Activated T-helper 1 cell treated with anti-CD3 and anti-CD28 coated beads, Interleukin-12 subunit alpha, Interleukin-12 subunit beta, Interleukin-2, Interleukin-4 antibody, amounts not matched to agents 30 ng/mL and 10 ng/mL and 1 ng/mL, durations not matched to agents 14 hours and 24 hours and 36 hours (primary cell): Measurements from ENCODE around the gene NDE1. TPM values are rescaled to one million over a fixed set of nuclear protein-coding genes. Genes with fewer than 3 reads are reported as not detected.
A peak's percentile ranks its signal among the peaks of the same experiment; 100 is the strongest.

ENCODE experiments used
- DNase-seq: peaks from one replicate; pipeline ENCODE4 v3.0.0; 2021; ENCODE audit warnings: low spot score
- H3K27ac Mint-ChIP-seq: one replicate; pipeline ENCODE4 v1.8.0; 2021; ENCODE audit warnings: mild to moderate bottlenecking, mixed read lengths
- H3K27me3 Mint-ChIP-seq: one replicate; pipeline ENCODE4 v1.8.0; 2022; ENCODE audit warnings: mild to moderate bottlenecking, moderate library complexity, mixed read lengths; ENCODE audit not compliant: insufficient read depth
- H3K36me3 Mint-ChIP-seq: one replicate; pipeline ENCODE4 v1.8.0; 2021; ENCODE audit warnings: low read depth, mixed read lengths
- H3K4me1 Mint-ChIP-seq: one replicate; pipeline ENCODE4 v1.8.0; 2021; ENCODE audit warnings: low read depth, mixed read lengths
- H3K4me3 Mint-ChIP-seq: one replicate; pipeline ENCODE4 v1.8.0; 2021; ENCODE audit warnings: mild to moderate bottlenecking, moderate library complexity, mixed read lengths
- H3K9me3 Mint-ChIP-seq: one replicate; pipeline ENCODE4 v1.8.0; 2021; ENCODE audit warnings: mixed read lengths
- intact Hi-C: fragments of 100-400 bp; cut with micrococcal nuclease; formaldehyde crosslinking; loops from one replicate; pipeline ENCODE4 v1.15.1; 2024
- total RNA-seq: library from RNA; stranded (reverse); gene quantifications from 2 replicates; pipeline ENCODE4 v1.2.3, GENCODE V29; 2022

NDE1 gene
- total RNA-seq, 1 donor from 2014 or later, result 87.4 TPM

DNA sequence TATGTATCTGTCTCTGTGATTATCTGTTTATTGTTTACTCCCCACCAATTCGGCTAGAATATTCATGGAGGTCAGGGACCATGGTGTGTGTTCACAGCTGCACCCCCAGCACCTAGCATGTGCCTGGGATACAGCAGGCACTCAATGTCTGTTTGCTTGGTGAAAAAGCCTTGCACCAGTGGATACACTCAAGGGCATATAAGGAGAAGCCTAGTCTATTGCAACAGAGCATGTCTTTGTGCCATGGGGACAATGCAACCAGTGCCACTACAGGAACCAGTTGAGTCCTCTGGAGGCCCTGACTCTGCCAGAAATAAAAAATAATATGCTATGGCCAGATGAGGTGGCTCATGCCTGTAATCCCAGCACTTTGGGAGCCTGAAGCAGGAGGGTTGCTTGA lies 93.6 kb downstream of the NDE1 start:
- Mint-ChIP-seq H3K9me3 (no peaks in the 10 kb centered on the region), H3K4me3 (no peak overlapping the region), H3K27me3 (no peaks in the 10 kb centered on the region), H3K4me1 (no peaks in the 10 kb centered on the region), H3K36me3 (peaks cover 15% of the 10 kb centered on the region), H3K27ac (no peak overlapping the region)
- intact Hi-C loops, result no loop called here
- no peak for DNase-seq

DNA sequence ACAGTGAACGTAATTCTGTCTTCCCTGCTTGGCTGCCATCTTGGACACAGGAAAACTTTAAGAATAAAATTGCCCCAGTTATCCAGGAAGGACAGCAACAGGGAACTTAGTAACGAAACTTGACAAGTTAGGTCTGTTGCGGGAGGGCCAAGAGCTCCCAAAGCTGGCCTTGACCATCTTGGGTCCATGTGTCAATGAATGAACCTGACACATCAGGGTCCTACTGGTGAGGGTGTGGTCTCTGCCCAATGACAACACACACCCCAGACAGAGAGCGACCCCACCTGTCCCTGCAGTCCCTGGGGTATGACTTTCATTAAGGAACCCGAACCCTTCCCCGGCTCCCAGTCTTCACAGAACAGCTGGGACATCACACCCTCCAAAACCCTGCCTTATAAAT lies 96.3 kb downstream of the NDE1 start:
- H3K4me1 Mint-ChIP-seq, result no peaks in the 10 kb centered on the region
- H3K9me3 Mint-ChIP-seq, result no peaks in the 10 kb centered on the region
- intact Hi-C loops, result no loop called here
- no peak overlapping the region for H3K4me3 Mint-ChIP-seq
- H3K27ac Mint-ChIP-seq, result no peak overlapping the region
- H3K27me3 Mint-ChIP-seq, result no peaks in the 10 kb centered on the region
- peaks cover 8% of the 10 kb centered on the region for H3K36me3 Mint-ChIP-seq
- DNase-seq, result no peak

DNA sequence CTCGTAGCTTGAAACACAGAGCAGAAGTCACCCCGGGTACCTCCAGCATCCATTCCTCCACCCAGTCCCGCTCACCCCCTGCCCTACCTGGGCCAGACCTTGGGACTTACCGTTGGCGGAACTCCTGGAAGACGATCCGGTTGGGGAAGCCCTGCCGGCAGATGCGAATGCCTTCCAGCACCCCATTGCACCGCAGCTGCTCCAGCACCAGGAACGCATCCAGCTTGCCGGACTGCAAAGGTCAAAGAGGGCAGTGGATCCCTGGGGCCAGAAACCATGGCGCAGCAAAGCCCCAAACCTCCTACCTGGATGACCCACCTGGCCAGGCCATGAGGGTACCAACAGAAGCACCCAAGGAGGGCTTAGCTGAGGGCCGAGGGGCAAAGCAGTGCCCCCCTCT lies 97.9 kb downstream of the NDE1 start:
- H3K27ac Mint-ChIP-seq, result no peak overlapping the region
- no peak overlapping the region for H3K4me3 Mint-ChIP-seq
- DNase-seq, result no peak
- H3K4me1 Mint-ChIP-seq, result no peaks in the 10 kb centered on the region
- intact Hi-C loops, result no loop called here
- H3K27me3 Mint-ChIP-seq, result no peaks in the 10 kb centered on the region
- peaks cover 3% of the 10 kb centered on the region for H3K36me3 Mint-ChIP-seq
- no peaks in the 10 kb centered on the region for H3K9me3 Mint-ChIP-seq

DNA sequence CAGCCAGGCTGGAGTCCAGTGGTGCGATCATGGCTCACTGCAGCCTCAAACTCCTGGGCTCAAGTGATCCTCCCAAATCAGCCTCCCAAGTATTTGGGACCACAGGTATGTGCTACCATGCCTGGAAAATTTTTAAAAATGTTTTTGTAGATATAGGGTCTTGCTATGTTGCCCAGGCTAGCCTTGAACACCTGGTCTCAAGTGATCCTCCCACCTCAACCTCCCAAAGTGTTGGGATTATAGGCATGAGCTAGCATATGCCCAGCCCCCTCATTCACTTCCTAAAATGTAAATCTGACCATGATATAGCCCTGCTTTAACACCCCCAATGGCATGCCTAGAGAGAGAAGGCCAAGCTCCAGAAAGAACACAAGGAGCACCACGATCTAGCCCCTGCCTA lies 98.6 kb downstream of the NDE1 start:
- intact Hi-C loops, result no loop called here
- H3K4me1 Mint-ChIP-seq, result no peaks in the 10 kb centered on the region
- no peak overlapping the region for H3K4me3 Mint-ChIP-seq
- no peaks in the 10 kb centered on the region for H3K9me3 Mint-ChIP-seq
- H3K36me3 Mint-ChIP-seq, result peaks cover 2% of the 10 kb centered on the region
- no peaks in the 10 kb centered on the region for H3K27me3 Mint-ChIP-seq
- DNase-seq, result no peak
- H3K27ac Mint-ChIP-seq, result no peak overlapping the region

DNA sequence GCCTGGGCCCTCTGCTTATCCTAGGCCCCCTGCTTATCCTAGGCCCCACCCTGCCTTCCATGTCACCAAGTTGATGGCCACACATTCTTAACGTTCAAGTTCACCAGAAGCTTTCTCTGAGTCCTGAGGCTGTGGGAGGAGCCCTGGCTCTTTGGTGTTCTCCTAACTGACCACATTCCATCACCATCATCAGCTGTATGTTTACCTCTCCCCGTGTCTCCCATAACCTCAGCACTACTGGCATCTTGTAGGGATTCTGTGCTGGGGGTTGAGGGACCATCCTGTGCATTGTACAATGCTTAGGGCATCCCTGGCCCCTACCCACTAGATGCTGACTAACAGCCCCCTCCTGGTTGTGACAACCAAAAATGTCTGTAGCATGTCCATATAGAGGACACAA lies 99.3 kb downstream of the NDE1 start:
- intact Hi-C loops, result no loop called here
- H3K27ac Mint-ChIP-seq, result peak overlapping the region; percentile 2

DNA sequence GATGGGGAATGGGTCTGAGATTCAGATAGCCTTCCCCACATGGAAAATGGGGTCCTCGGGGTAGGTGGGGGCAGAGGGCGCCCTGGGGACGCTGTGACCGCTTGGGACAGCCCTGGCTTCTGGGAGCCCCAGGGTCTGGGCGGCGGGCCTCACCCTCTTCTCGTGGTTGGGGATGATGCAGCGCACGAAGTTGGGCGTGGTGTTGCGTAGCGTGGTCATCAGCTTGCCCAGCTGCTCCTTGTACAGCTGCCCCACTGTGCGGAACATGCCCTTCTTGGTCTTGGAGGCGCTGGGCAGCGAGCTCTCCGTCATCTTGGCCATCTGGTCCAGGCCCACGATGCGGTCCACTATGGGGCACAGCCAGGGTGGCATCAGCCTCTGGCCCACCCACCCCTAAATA lies 99.9 kb downstream of the NDE1 start:
- H3K36me3 Mint-ChIP-seq, result peaks cover 1% of the 10 kb centered on the region
- H3K9me3 Mint-ChIP-seq, result no peaks in the 10 kb centered on the region
- H3K27me3 Mint-ChIP-seq, result no peaks in the 10 kb centered on the region
- H3K4me3 Mint-ChIP-seq, result no peak overlapping the region
- DNase-seq, result no peak
- intact Hi-C loops, result no loop called here
- no peak overlapping the region for H3K27ac Mint-ChIP-seq
- no peaks in the 10 kb centered on the region for H3K4me1 Mint-ChIP-seq

More for the DNA sequence above, 99.3 kb downstream of the NDE1 start:
- Mint-ChIP-seq H3K4me3 (no peak overlapping the region), H3K9me3 (no peaks in the 10 kb centered on the region), H3K4me1 (no peaks in the 10 kb centered on the region), H3K27me3 (no peaks in the 10 kb centered on the region), H3K36me3 (peaks cover 1% of the 10 kb centered on the region)
- no peak for DNase-seq

DNA sequence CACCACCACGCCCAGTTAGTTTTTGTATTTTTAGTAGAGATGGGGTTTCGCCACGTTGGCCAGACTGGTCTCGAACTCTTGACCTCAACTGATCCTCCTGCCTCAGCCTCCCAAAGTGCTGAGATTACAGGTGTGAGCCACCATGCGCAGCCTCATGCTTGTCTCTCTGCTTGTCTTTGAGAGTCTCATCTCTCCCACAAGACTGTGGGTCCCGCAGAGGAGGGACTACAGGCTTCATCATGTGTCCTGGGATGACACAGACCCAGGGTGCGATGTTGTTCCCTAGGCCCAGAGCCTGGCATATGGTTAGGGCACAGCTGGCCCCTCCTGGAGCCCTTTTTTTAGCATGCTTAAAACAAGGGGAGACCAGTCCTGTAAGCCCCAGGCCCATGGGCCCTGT lies 101.9 kb downstream of the NDE1 start:
- Mint-ChIP-seq H3K27ac (no peak overlapping the region), H3K36me3 (peaks cover 1% of the 10 kb centered on the region), H3K4me3 (no peak overlapping the region), H3K9me3 (no peaks in the 10 kb centered on the region), H3K4me1 (no peaks in the 10 kb centered on the region), H3K27me3 (no peaks in the 10 kb centered on the region)
- intact Hi-C loops, result no loop called here
- no peak for DNase-seq

DNA sequence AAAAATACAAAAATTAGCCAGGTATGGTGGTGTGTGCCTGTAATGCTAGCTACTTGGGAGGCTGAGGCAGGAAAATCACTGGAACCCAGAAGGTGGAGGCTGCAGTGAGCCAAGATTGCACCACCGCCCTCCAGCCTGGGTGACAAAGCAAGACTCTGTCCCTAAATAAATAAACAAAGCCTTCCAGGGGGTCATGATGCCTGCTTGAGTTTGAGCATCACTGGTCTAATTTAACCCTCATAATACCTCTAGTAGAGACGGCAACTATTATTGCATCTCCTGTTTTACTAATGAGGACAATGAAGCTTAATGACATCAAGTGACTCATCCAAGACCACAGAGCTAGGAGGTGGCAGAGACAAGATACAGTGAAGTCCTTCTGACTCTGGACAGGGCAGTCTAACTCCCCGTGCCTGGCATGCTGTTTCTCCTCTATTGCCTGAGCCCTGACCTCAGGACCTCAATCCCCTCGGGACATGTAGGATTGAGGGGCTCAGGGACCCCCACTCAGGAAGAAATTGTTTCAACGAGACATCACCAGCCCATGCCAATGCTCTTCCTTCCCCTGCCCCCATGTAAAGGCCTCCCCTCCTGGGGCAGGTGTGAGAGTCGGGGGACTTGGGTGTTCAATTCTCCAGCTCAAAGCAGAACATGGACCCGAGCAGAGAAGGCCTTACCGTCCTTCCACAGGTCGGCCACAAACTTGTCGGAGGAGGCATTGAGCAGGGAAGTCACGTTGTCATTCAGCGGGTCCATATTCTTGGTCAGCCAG lies 102.9 kb downstream of the NDE1 start:
- H3K27ac Mint-ChIP-seq, result no peak overlapping the region
- no peaks in the 10 kb centered on the region for H3K27me3 Mint-ChIP-seq
- DNase-seq, result no peak
- H3K9me3 Mint-ChIP-seq, result no peaks in the 10 kb centered on the region
- H3K4me1 Mint-ChIP-seq, result no peaks in the 10 kb centered on the region
- H3K36me3 Mint-ChIP-seq, result peaks cover 1% of the 10 kb centered on the region
- intact Hi-C loops, result no loop called here
- H3K4me3 Mint-ChIP-seq, result no peak overlapping the region

DNA sequence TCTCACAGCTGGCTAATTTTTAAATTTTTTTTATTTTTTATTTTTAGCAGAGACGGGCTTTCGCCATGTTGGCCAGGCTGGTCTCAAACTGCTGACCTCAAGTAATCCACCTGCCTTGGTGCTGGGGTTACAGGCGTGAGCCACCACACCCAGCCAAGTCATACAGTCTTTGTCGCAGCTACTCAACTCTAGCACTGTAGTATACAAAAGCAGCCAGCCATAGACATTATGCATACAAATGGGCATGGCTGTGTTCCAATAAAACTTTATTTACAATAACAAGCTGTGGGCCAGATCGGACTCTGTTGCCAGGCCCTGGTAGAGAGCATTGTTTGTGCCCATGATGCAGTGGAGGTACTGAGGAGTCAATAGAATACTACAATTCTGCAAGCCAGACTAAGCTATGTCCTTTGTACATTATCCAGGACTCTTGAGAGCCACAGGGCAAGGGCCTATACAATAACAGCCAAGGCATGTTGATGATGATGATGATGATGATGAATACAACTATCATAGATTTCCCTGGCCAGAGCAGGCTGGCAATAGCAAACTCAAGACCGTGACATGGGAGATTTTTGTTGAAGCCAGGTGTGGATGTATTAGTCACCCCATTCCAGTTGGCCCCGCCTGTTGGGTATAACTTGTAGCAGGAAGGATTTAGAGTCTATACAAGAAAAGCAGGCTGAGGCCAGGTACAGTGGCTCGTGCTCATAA lies 104.9 kb downstream of the NDE1 start:
- Mint-ChIP-seq H3K36me3 (no peaks in the 10 kb centered on the region), H3K4me1 (no peaks in the 10 kb centered on the region), H3K27me3 (peaks cover 2% of the 10 kb centered on the region), H3K4me3 (no peak overlapping the region), H3K27ac (no peak overlapping the region), H3K9me3 (no peaks in the 10 kb centered on the region)
- intact Hi-C loops, result no loop called here
- no peak for DNase-seq

DNA sequence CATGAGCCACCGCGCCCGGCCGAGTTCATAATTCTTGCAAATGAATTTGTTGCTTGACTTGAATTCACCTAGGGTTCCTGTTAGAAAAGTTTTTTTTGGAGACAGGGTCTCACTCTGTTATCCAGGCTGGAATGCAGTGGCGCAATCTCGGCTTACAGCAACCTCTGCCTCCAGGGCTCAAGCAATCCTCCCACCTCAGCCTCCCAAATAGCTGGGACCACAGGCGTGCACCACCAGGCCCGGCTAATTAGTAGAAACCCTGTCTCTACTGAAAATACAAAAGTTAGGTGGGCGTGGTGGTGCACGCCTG lies 107.0 kb downstream of the NDE1 start:
- H3K36me3 Mint-ChIP-seq, result no peaks in the 10 kb centered on the region
- intact Hi-C loops, result no loop called here
- no peaks in the 10 kb centered on the region for H3K4me1 Mint-ChIP-seq
- no peak overlapping the region for H3K4me3 Mint-ChIP-seq
- DNase-seq, result no peak
- peaks cover 2% of the 10 kb centered on the region for H3K27me3 Mint-ChIP-seq
- H3K9me3 Mint-ChIP-seq, result no peaks in the 10 kb centered on the region
- no peak overlapping the region for H3K27ac Mint-ChIP-seq

DNA sequence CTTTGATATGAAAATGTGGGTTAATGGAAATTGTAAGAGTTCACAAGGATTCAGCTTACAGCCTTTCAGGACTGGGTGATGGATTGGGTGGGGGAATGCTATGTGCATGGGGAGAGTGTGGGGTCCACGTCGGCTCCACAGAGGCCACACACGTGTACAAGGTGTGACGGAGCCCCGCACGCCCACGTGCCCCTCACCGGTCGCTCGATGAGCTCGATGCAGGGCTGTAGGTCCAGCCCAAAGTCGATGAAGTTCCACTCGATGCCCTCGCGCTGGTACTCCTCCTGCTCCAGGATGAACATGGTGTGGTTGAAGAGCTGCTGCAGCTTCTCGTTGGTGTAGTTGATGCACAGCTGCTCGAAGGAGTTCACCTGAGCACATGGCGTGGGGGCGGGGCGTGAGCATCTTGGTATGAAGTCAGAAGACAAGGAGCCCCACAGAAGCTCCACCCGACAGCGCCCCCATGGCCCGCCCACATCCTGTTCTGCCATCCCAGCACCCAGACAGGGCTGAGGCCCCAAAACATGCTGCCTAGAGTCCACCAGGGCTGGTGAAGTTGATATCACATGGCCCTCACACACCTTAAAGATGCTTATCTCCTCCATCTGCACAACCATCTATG lies 107.7 kb downstream of the NDE1 start:
- peak; percentile 6 for DNase-seq
- Mint-ChIP-seq H3K4me1 (no peaks in the 10 kb centered on the region), H3K27ac (no peak overlapping the region), H3K9me3 (no peaks in the 10 kb centered on the region), H3K36me3 (no peaks in the 10 kb centered on the region), H3K4me3 (no peak overlapping the region), H3K27me3 (peaks cover 2% of the 10 kb centered on the region)
- intact Hi-C loops, result no loop called here

DNA sequence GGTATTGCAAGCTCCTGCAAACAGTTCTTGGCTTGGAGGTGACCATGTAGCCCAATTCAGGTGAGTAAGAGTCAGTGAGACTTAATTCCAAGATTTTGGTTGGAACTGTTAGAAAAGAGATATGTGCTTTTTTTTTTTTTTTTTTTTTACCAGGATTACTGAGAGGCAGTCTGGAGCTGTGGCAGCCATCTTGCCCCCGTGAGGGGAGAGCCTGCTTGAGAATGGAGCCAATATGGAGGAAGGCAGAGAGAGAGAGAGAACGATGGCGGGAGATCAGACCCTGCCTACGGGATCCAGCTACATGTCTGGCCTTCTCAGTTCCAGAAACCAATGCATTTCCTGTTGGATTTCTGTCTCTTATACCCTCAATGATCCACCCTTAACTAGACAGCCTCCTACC lies 109.0 kb downstream of the NDE1 start:
- Mint-ChIP-seq H3K4me3 (no peak overlapping the region), H3K9me3 (no peaks in the 10 kb centered on the region), H3K4me1 (no peaks in the 10 kb centered on the region), H3K27ac (no peak overlapping the region), H3K27me3 (peaks cover 2% of the 10 kb centered on the region), H3K36me3 (no peaks in the 10 kb centered on the region)
- intact Hi-C loops, result no loop called here
- no peak for DNase-seq

DNA sequence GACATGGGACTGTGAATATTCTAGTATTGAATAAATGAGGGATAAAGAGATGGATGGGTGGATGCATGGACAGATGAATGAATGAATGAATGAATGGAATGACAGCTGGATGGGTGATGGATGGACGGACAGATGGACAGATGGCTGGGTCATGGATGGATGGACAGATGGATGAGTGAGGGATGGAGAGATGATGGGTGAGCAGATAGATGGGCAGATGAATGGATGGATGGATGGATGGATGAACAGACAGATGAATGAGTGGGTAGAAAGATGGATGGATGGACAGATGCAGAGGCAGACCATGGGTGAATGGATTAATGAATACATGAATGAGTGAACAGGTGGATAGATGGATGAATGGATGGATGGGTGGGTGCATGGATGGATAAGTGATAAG lies 110.1 kb downstream of the NDE1 start:
- no peak for DNase-seq
- Mint-ChIP-seq H3K27ac (no peak overlapping the region), H3K36me3 (no peaks in the 10 kb centered on the region), H3K4me1 (no peaks in the 10 kb centered on the region), H3K4me3 (no peak overlapping the region), H3K27me3 (peaks cover 2% of the 10 kb centered on the region), H3K9me3 (no peaks in the 10 kb centered on the region)
- intact Hi-C loops, result no loop called here
